Measurements from ENCODE around the gene ITPR3.

ITPR3 gene

GRCh38 chr6:33735216-33735615, 114.1 kb downstream of the ITPR3 start:
- Mint-ChIP-seq H3K27me3 (ENCODE audit: low read depth, poor library complexity) (peaks cover 6% of the 10 kb centered on the region), H3K36me3 (ENCODE audit: low read depth) (peaks cover under 1% of the 10 kb centered on the region), H3K4me1 (peaks cover 48% of the 10 kb centered on the region), H3K27ac (no peak overlapping the region), H3K9me3 (no peaks in the 10 kb centered on the region), H3K4me3 (no peak overlapping the region)
- no peak for TF ChIP-seq CTCF (IDR thresholded peaks at IDR 0.05)
- DNase-seq, result no peak

- TF ChIP-seq CTCF (IDR thresholded peaks at IDR 0.05), result no peak
- H3K27me3 Mint-ChIP-seq (ENCODE audit: low read depth, poor library complexity), result peaks cover 2% of the 10 kb centered on the region
- DNase-seq, result no peak
- H3K36me3 Mint-ChIP-seq (ENCODE audit: low read depth), result no peaks in the 10 kb centered on the region
- H3K27ac Mint-ChIP-seq, result no peak overlapping the region
- peaks cover 43% of the 10 kb centered on the region for H3K4me1 Mint-ChIP-seq
- H3K9me3 Mint-ChIP-seq, result no peaks in the 10 kb centered on the region
- H3K4me3 Mint-ChIP-seq, result no peak overlapping the region
Measured at GRCh38 chr6:33737267-33738026, 116.3 kb downstream of the ITPR3 start.

GRCh38 chr6:33738153-33738552, 117.0 kb downstream of the ITPR3 start:
- H3K27ac Mint-ChIP-seq, result no peak overlapping the region
- DNase-seq, result no peak
- peaks cover 2% of the 10 kb centered on the region for H3K27me3 Mint-ChIP-seq (ENCODE audit: low read depth, poor library complexity)
- H3K4me1 Mint-ChIP-seq, result peaks cover 43% of the 10 kb centered on the region
- H3K36me3 Mint-ChIP-seq (ENCODE audit: low read depth), result no peaks in the 10 kb centered on the region
- no peaks in the 10 kb centered on the region for H3K9me3 Mint-ChIP-seq
- TF ChIP-seq CTCF (IDR thresholded peaks at IDR 0.05), result no peak
- H3K4me3 Mint-ChIP-seq, result no peak overlapping the region

- H3K4me3 Mint-ChIP-seq, result no peak overlapping the region
- H3K36me3 Mint-ChIP-seq (ENCODE audit: low read depth), result no peaks in the 10 kb centered on the region
- no peaks in the 10 kb centered on the region for H3K9me3 Mint-ChIP-seq
- no peak for TF ChIP-seq CTCF (IDR thresholded peaks at IDR 0.05)
- H3K27me3 Mint-ChIP-seq (ENCODE audit: low read depth, poor library complexity), result peaks cover 2% of the 10 kb centered on the region
- no peak overlapping the region for H3K27ac Mint-ChIP-seq
- no peak for DNase-seq
- H3K4me1 Mint-ChIP-seq, result peaks cover 45% of the 10 kb centered on the region
Measured at GRCh38 chr6:33738879-33739278, 117.8 kb downstream of the ITPR3 start.

- Mint-ChIP-seq H3K4me3 (no peak overlapping the region), H3K9me3 (no peaks in the 10 kb centered on the region), H3K4me1 (peaks cover 52% of the 10 kb centered on the region), H3K27me3 (ENCODE audit: low read depth, poor library complexity) (peaks cover 2% of the 10 kb centered on the region), H3K36me3 (ENCODE audit: low read depth) (no peaks in the 10 kb centered on the region), H3K27ac (no peak overlapping the region)
- DNase-seq, result no peak
- no peak for TF ChIP-seq CTCF (IDR thresholded peaks at IDR 0.05)
Measured at GRCh38 chr6:33739571-33739970, 118.4 kb downstream of the ITPR3 start.

- no peaks in the 10 kb centered on the region for H3K9me3 Mint-ChIP-seq
- H3K27me3 Mint-ChIP-seq (ENCODE audit: low read depth, poor library complexity), result peaks cover 2% of the 10 kb centered on the region
- no peak overlapping the region for H3K4me3 Mint-ChIP-seq
- H3K4me1 Mint-ChIP-seq, result peaks cover 58% of the 10 kb centered on the region
- no peak overlapping the region for H3K27ac Mint-ChIP-seq
- TF ChIP-seq CTCF (IDR thresholded peaks at IDR 0.05), result no peak
- DNase-seq, result no peak
- no peaks in the 10 kb centered on the region for H3K36me3 Mint-ChIP-seq (ENCODE audit: low read depth)
Measured at GRCh38 chr6:33740204-33740608, 119.1 kb downstream of the ITPR3 start.

Data from nephron progenitor cell (in vitro differentiated cells).